Thyroid gland (tissue), 4 donors: ENCODE data around the gene FADS6. TPM values are rescaled to one million over a fixed set of nuclear protein-coding genes. Genes with fewer than 3 reads are reported as not detected.

ENCODE experiments used
- DNase-seq, 2 donors: peaks; one replicate each; pipeline ENCODE4 v3.0.0-alpha.2; 2019
- H3K27ac ChIP-seq, 3 donors: fragments of 200-600 bp; sonication (generic); 1 replicate in 2 of 3; 2 replicates in 1 of 3; pipeline ENCODE4 v1.5.1; 2016 to 2019; ENCODE audit warnings: mild to moderate bottlenecking in 1 of 3, moderate library complexity in 1 of 3
- H3K27me3 ChIP-seq: fragments of 200-600 bp; sonication (generic); one replicate; pipeline ENCODE4 v1.5.1; 2019
- H3K36me3 ChIP-seq, 2 donors: fragments of 200-600 bp; sonication (generic); one replicate each; pipeline ENCODE4 v1.5.1; 2016 to 2019
- H3K4me1 ChIP-seq, 2 donors: fragments of 200-600 bp; sonication (generic); one replicate each; pipeline ENCODE4 v1.5.1; 2017 to 2019
- H3K4me3 ChIP-seq, 3 donors: fragments of 200-600 bp; sonication (generic); replicated peaks in 1 of 3; 1 replicate in 2 of 3; 2 replicates in 1 of 3; pipeline ENCODE4 v1.5.1; 2016; ENCODE audit warnings: mild to moderate bottlenecking in 1 of 3
- H3K9me3 ChIP-seq: fragments of 200-600 bp; sonication (generic); one replicate; pipeline ENCODE4 v1.5.1; 2017
- CTCF ChIP-seq, 6 experiments: fragments of 200-600 bp in 3 of 6; fragments of 450-650 bp in 3 of 6; sonication (generic) in 3 of 6; IDR thresholded peaks; one replicate each; pipeline ENCODE4 v1.5.1; 2016 to 2019; ENCODE audit warnings: antibody characterized with exemption in 6 of 6, mild to moderate bottlenecking in 2 of 6, inconsistent platforms in 1 of 6, moderate library complexity in 1 of 6
- POLR2A ChIP-seq, 2 donors: fragments of 450-650 bp; IDR thresholded peaks; one replicate each; pipeline ENCODE4 v1.6.1; 2017; ENCODE audit warnings: antibody characterized with exemption in 2 of 2, mild to moderate bottlenecking in 2 of 2, moderate library complexity in 1 of 2
- WGBS, 2 donors: methylation state at CpG; one replicate each; pipeline ENCODE4 v1.1.5; 2017; 5-methylcytosine and 5-hydroxymethylcytosine counted together
- intact Hi-C: fragments of 100-400 bp; cut with DNase I; formaldehyde crosslinking; loops from one replicate; pipeline ENCODE4 v1.15.1; 2023
- total RNA-seq, 4 donors: library from RNA; depleted of rRNA; stranded (reverse); fragments of >200 nt; gene quantifications; one replicate each; pipeline ENCODE4 v1.2.3, GENCODE V29; 2016

Gene FADS6
- total RNA-seq, 4 donors from 2014 or later, result not detected

- H3K9me3 ChIP-seq, result no peaks in the 10 kb centered on the region
- peaks cover 7% of the 10 kb centered on the region for H3K27me3 ChIP-seq
- WGBS, 2 donors, result 86 to 93% methylated on average over 21 to 24 of the region's 24 CpGs
- no peak for DNase-seq
- H3K27ac ChIP-seq, result no peak overlapping the region
- H3K4me1 ChIP-seq, result peaks cover under 1 to 2% of the 10 kb centered on the region in 2 donors
- H3K4me3 ChIP-seq, result no peak overlapping the region
- no peaks in the 10 kb centered on the region for H3K36me3 ChIP-seq
- intact Hi-C loops, result no loop called here
- TF ChIP-seq CTCF (IDR thresholded peaks at IDR 0.05) (no peak), POLR2A (IDR thresholded peaks at IDR 0.05) (no peak)
Observed at GRCh38 chr17:74930535-74931036, 37.2 kb upstream of the FADS6 start.

GRCh38 chr17:74928786-74929185 lies 35.4 kb upstream of the FADS6 start:
- TF ChIP-seq POLR2A (IDR thresholded peaks at IDR 0.05) (no peak), CTCF (IDR thresholded peaks at IDR 0.05) (no peak)
- Histone ChIP-seq H3K36me3 (no peaks in the 10 kb centered on the region), H3K4me1 (peaks cover 2 to 10% of the 10 kb centered on the region in 2 donors), H3K9me3 (no peaks in the 10 kb centered on the region), H3K27ac (no peak overlapping the region), H3K4me3 (no peak overlapping the region), H3K27me3 (peaks cover 14% of the 10 kb centered on the region)
- WGBS, 2 donors, result 71 to 78% methylated on average over 6 of the region's 6 CpGs
- no peak for DNase-seq
- intact Hi-C loops, result no loop called here

GRCh38 chr17:74925242-74925641 lies 31.8 kb upstream of the FADS6 start:
- no peaks in the 10 kb centered on the region for H3K9me3 ChIP-seq
- intact Hi-C loops, result no loop called here

GRCh38 chr17:74924250-74924948 lies 31.0 kb upstream of the FADS6 start, which contains the start of gene OTOP2:
Gene OTOP2 (plus strand): TSS chr17:74924273. CDS start chr17:74924633, 360 bp downstream.
- H3K27me3 ChIP-seq, result peaks cover 21% of the 10 kb centered on the region
- intact Hi-C loops, result no loop called here
- TF ChIP-seq CTCF (IDR thresholded peaks at IDR 0.05) (no peak), POLR2A (IDR thresholded peaks at IDR 0.05) (no peak)

More at GRCh38 chr17:74925242-74925641, 31.8 kb upstream of the FADS6 start:
- DNase-seq, result no peak
- H3K4me1 ChIP-seq, result peaks cover 13 to 21% of the 10 kb centered on the region in 2 donors
- TF ChIP-seq POLR2A (IDR thresholded peaks at IDR 0.05) (no peak), CTCF (IDR thresholded peaks at IDR 0.05) (no peak)
- no peaks in the 10 kb centered on the region for H3K36me3 ChIP-seq
- H3K27me3 ChIP-seq, result peaks cover 21% of the 10 kb centered on the region
- WGBS, 2 donors, result 63 to 67% methylated on average over 3 of the region's 3 CpGs
- no peak overlapping the region for H3K4me3 ChIP-seq
- no peak overlapping the region for H3K27ac ChIP-seq

More at GRCh38 chr17:74924250-74924948, 31.0 kb upstream of the FADS6 start, which contains the start of gene OTOP2:
- DNase-seq, result no peak
- H3K36me3 ChIP-seq, result no peaks in the 10 kb centered on the region
- WGBS, 2 donors, result 3 to 4% methylated on average over 29 to 30 of the region's 54 CpGs
- H3K27ac ChIP-seq, result no peak within 1 kb of the TSS
- peak within 1 kb of the TSS in 1 of 3 donors; percentile 21 for H3K4me3 ChIP-seq
- no peaks in the 10 kb centered on the region for H3K9me3 ChIP-seq
- H3K4me1 ChIP-seq, result peaks cover 13 to 21% of the 10 kb centered on the region in 2 donors
